HUES64 (cell line): ENCODE data around the gene SARDH.

Experiments used
- H3K27ac ChIP-seq: 2 replicates; pipeline ENCODE4 v1.7.0; 2013; ENCODE audit warnings: low read depth, low read length, inconsistent platforms
- H3K27me3 ChIP-seq: 2 replicates; pipeline ENCODE4 v1.6.1; 2013; ENCODE audit warnings: mild to moderate bottlenecking, low read length; ENCODE audit not compliant: insufficient read depth
- H3K36me3 ChIP-seq: 2 replicates; pipeline ENCODE4 v1.6.1; 2013; ENCODE audit warnings: mild to moderate bottlenecking, low read length; ENCODE audit not compliant: insufficient read depth
- H3K4me1 ChIP-seq: 2 replicates; pipeline ENCODE4 v1.6.1; 2013; ENCODE audit warnings: mild to moderate bottlenecking, low read length, moderate library complexity; ENCODE audit not compliant: insufficient read depth
- H3K4me3 ChIP-seq: 2 replicates; pipeline ENCODE4 v1.5.1; 2013; ENCODE audit warnings: mild to moderate bottlenecking, low read length, moderate library complexity
- H3K9ac ChIP-seq: 2 replicates; pipeline ENCODE4 v1.6.1; 2013; ENCODE audit warnings: mild to moderate bottlenecking, low read depth, low read length
- H3K9me3 ChIP-seq: 2 replicates; pipeline ENCODE4 v1.6.1; 2013; ENCODE audit warnings: low read depth, low read length; ENCODE audit not compliant: insufficient read depth
- WGBS: fragments of 150-250, 120-280 bp; methylation state at CpG from one replicate; pipeline ENCODE4 v1.1.7; 2013; ENCODE audit warnings: missing lambda C conversion rate; 5-methylcytosine and 5-hydroxymethylcytosine counted together

Gene SARDH

DNA sequence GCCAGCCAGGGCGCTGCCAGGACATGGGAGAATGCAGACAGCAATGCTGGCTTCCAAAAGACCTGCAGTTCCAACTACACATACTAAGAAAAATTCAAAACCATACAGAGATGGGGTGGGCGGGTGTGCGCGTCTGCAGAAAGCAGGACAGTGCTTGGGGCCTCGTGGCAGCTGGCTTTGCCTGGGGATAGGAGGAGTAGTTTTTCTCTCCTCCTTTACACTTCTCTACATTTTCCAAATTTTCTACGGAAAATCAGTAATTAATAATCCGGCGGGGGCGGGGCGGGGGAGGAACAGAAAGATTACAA, 43.6 kb upstream of the SARDH start:
- Histone ChIP-seq H3K27ac (no peak overlapping the region), H3K4me1 (no peaks in the 10 kb centered on the region), H3K4me3 (no peak overlapping the region), H3K36me3 (peaks cover 49% of the 10 kb centered on the region), H3K27me3 (no peaks in the 10 kb centered on the region), H3K9me3 (no peaks in the 10 kb centered on the region), H3K9ac (no peak overlapping the region)
- 88% methylated on average over 6 of the region's 10 CpGs for WGBS

DNA sequence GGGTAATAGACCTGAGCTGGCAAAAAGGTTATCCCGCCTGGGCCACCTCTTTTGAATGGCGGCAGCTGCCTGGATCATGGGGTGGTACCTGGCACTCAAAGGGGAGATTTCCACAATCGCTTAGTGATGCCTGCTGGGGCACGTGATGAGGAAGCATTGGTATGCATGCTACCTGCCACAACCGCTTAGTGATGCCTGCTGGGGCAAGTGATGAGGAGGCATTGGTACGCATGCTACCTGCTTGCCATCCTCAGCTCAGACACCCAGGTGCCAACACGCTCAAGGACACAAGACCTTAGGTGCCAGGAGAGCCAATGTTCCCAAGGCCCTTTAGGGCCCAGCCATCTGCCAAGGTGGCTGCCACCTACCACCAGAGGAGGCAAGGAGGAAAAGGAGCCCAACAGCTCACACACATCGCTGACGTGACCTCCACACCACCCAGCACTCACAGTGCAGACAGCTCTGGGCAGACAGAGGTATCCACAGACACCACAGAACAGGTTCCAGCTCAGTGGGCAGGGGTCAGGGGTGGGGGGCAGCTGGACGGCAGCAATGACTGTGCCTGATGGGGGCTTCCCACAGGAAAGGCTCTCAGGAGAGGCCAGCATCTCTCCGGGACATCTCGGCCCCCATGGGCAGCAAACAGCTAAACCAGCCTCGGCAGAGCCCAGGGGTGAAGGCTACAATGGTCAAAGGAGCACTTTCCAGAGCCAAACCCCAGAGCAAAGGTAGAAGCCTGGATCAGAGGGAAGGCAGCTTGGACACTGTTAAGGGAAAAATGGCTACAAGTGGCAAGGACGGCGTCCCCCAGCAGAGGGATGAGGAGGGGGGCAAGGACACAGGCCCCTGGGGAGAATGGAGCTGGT, 43.0 kb upstream of the SARDH start:
- Histone ChIP-seq H3K9ac (no peak overlapping the region), H3K36me3 (peaks cover 48% of the 10 kb centered on the region), H3K4me1 (no peaks in the 10 kb centered on the region), H3K4me3 (no peak overlapping the region), H3K9me3 (no peaks in the 10 kb centered on the region), H3K27me3 (no peaks in the 10 kb centered on the region), H3K27ac (no peak overlapping the region)
- WGBS, result 94% methylated on average over 14 of the region's 15 CpGs

DNA sequence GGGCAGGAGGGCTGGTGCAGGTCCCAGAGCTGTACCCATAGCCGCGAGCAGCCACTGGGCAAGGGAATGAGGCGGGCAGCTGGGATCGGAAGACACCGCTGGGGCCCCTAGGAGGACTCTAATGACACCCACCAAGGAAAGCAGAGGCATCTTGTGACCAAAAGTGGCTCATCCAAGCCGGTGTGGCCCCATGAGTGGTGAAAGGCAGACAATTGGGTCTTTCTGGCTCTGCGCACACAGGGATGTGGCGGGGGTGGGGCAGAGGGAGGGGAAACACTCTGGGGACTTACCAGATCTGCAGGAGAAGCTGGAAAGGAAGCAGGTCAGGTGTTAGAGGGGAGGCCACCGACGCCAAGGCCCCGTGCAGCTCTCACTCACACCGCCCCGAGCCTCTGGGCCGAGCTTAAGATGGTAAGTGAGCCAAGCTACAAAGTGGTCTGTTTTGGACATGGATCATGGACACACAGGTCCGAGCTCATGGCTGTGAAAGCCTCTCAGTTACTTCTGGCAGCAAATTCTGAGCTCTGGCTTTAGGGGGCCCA, 42.3 kb upstream of the SARDH start:
- H3K4me3 ChIP-seq, result no peak overlapping the region

GRCh38 chr9:133779516-133780403, 41.6 kb upstream of the SARDH start:
- Histone ChIP-seq H3K9me3 (no peaks in the 10 kb centered on the region), H3K4me1 (no peaks in the 10 kb centered on the region), H3K4me3 (no peak overlapping the region), H3K36me3 (peaks cover 50% of the 10 kb centered on the region), H3K27me3 (no peaks in the 10 kb centered on the region), H3K27ac (no peak overlapping the region), H3K9ac (no peak overlapping the region)
- WGBS, result 94% methylated on average over 19 of the region's 19 CpGs

More for the DNA sequence above, 42.3 kb upstream of the SARDH start:
- Histone ChIP-seq H3K27me3 (no peaks in the 10 kb centered on the region), H3K9ac (no peak overlapping the region), H3K4me1 (no peaks in the 10 kb centered on the region), H3K9me3 (no peaks in the 10 kb centered on the region), H3K27ac (no peak overlapping the region), H3K36me3 (peaks cover 48% of the 10 kb centered on the region)
- WGBS, result 96% methylated on average over 15 of the region's 15 CpGs

- no peak overlapping the region for H3K27ac ChIP-seq
- WGBS, result 83% methylated on average over 8 of the region's 8 CpGs
- H3K27me3 ChIP-seq, result no peaks in the 10 kb centered on the region
- no peaks in the 10 kb centered on the region for H3K4me1 ChIP-seq
- no peak overlapping the region for H3K9ac ChIP-seq
- H3K4me3 ChIP-seq, result no peak overlapping the region
- peaks cover 52% of the 10 kb centered on the region for H3K36me3 ChIP-seq
- H3K9me3 ChIP-seq, result 0 out of 2 replicates have a peak, but pooled peaks cover 2% of the 10 kb centered on the region
Observed at GRCh38 chr9:133779081-133779480, 40.9 kb upstream of the SARDH start.

DNA sequence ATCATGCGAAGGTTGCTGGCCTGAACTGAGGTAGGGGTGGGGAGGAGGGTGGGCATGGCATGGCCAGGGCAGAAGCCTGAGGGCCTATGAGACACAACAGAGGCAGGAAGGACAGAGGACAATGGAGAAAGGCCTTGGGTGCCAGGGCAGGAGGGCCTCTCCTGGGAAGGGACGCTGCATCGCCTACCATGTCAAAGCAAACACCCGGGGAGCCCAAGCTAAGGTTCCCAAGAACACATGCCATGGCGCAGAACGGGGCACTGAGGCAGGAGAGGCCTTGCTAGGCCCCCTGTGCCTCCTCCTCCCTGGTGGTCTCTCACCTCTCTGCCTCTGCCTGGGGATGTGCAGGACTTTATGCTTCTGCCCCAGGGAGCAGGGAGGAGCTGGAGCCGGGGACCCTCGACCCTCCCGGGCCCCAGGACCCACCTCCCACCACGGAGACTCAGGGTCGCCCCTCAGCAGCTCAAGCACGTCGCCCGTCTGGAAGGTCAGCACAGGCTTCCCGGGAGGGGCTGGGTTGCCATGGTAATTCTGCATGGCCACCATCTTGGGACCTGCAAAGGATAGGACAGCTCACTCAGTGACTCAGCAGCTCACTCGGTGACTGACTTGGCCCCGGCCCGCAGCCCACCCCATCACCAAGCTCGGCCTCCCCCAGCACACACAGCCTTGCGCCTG, 40.3 kb upstream of the SARDH start:
- Histone ChIP-seq H3K4me3 (no peak overlapping the region), H3K36me3 (peaks cover 56% of the 10 kb centered on the region), H3K4me1 (no peaks in the 10 kb centered on the region), H3K27ac (no peak overlapping the region), H3K9ac (no peak overlapping the region), H3K27me3 (no peaks in the 10 kb centered on the region), H3K9me3 (0 out of 2 replicates have a peak, but pooled peaks cover 2% of the 10 kb centered on the region)
- 95% methylated on average over 20 of the region's 20 CpGs for WGBS

DNA sequence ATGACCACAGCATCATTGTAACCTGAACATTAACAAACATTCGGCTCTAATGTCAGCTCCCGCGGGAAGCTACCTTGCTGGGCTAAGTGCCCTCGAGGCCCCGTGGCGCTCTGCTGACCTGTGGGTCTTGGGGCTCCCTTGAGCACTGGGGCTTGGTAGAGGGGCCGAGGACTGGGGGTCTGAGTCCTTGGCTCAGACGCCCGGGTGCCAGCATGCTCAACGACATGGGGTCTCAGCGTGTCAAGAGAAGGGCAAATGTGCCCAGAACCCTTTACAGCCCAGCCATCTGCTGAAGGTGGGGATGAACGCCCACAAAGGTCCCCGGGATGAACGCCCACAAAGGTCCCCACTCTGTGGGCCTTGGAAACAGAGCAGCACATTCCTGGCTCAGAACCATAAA, 39.7 kb upstream of the SARDH start:
- H3K27ac ChIP-seq, result no peak overlapping the region

GRCh38 chr9:133777068-133777791, 39.1 kb upstream of the SARDH start:
- H3K27ac ChIP-seq, result no peak overlapping the region
- no peak overlapping the region for H3K4me3 ChIP-seq
- peaks cover 59% of the 10 kb centered on the region for H3K36me3 ChIP-seq
- 0 out of 2 replicates have a peak, but pooled peaks cover 2% of the 10 kb centered on the region for H3K9me3 ChIP-seq
- H3K9ac ChIP-seq, result no peak overlapping the region
- no peaks in the 10 kb centered on the region for H3K27me3 ChIP-seq
- WGBS, result 95% methylated on average over 15 of the region's 15 CpGs
- no peaks in the 10 kb centered on the region for H3K4me1 ChIP-seq

More for the DNA sequence above, 39.7 kb upstream of the SARDH start:
- Histone ChIP-seq H3K4me1 (no peaks in the 10 kb centered on the region), H3K36me3 (peaks cover 60% of the 10 kb centered on the region), H3K9me3 (0 out of 2 replicates have a peak, but pooled peaks cover 2% of the 10 kb centered on the region), H3K9ac (no peak overlapping the region), H3K27me3 (no peaks in the 10 kb centered on the region), H3K4me3 (no peak overlapping the region)
- WGBS, result 95% methylated on average over 14 of the region's 14 CpGs

GRCh38 chr9:133775951-133776905, 38.1 kb upstream of the SARDH start:
- Histone ChIP-seq H3K27ac (no peak overlapping the region), H3K27me3 (no peaks in the 10 kb centered on the region), H3K9me3 (0 out of 2 replicates have a peak, but pooled peaks cover 2% of the 10 kb centered on the region), H3K9ac (no peak overlapping the region), H3K4me1 (no peaks in the 10 kb centered on the region), H3K36me3 (peaks cover 57% of the 10 kb centered on the region), H3K4me3 (no peak overlapping the region)
- 96% methylated on average over 27 of the region's 27 CpGs for WGBS
